Smooth muscle cell (in vitro differentiated cells): ENCODE results near the gene NEK8. TPM values are rescaled to one million over a fixed set of nuclear protein-coding genes. Genes with fewer than 3 reads are reported as not detected.
A peak's percentile ranks its signal among the peaks of the same experiment; 100 is the strongest.
"Not testable (repeated sequence)": the region's sequence is repeated elsewhere in the genome, so short reads cannot be mapped to it uniquely, and the experiment has no call there.

Experiments
- DNase-seq: peaks from one replicate; lab custom pipeline; 2025; ENCODE audit not compliant: unreplicated experiment; lab: John Stamatoyannopoulos, UW
- H2AFZ ChIP-seq: fragments of 200-600 bp; sonication (generic); 2 replicates; pipeline ENCODE4 v1.6.0; 2016; ENCODE audit warnings: antibody characterized with exemption, low read depth, mild to moderate bottlenecking
- H3F3A ChIP-seq: fragments of 200-600 bp; sonication (generic); 2 replicates; pipeline ENCODE4 v1.6.0; 2017; ENCODE audit warnings: antibody characterized with exemption, low read depth
- H3K27ac ChIP-seq: fragments of 200-600 bp; sonication (generic); 2 replicates; pipeline ENCODE4 v1.5.1; 2016; ENCODE audit warnings: low read depth, mild to moderate bottlenecking
- H3K27me3 ChIP-seq: fragments of 200-600 bp; sonication (generic); 2 replicates; pipeline ENCODE4 v1.6.1; 2016; ENCODE audit warnings: low read depth, mild to moderate bottlenecking
- H3K36me3 ChIP-seq: fragments of 200-600 bp; sonication (generic); 2 replicates; pipeline ENCODE4 v1.5.1; 2016; ENCODE audit warnings: low read depth
- H3K4me1 ChIP-seq: fragments of 200-600 bp; sonication (generic); 2 replicates; pipeline ENCODE4 v1.5.1; 2016; ENCODE audit warnings: low read depth
- H3K4me2 ChIP-seq: fragments of 200-600 bp; sonication (generic); 2 replicates; pipeline ENCODE4 v1.6.0; 2016; ENCODE audit warnings: mild to moderate bottlenecking
- H3K4me3 ChIP-seq: fragments of 200-600 bp; sonication (generic); 2 replicates; pipeline ENCODE4 v1.5.1; 2016; ENCODE audit warnings: mild to moderate bottlenecking
- H3K79me2 ChIP-seq: fragments of 200-600 bp; sonication (generic); 2 replicates; pipeline ENCODE4 v1.6.0; 2016; ENCODE audit warnings: low read depth, mild to moderate bottlenecking
- H3K9ac ChIP-seq: fragments of 200-600 bp; sonication (generic); 2 replicates; pipeline ENCODE4 v1.6.0; 2016; ENCODE audit warnings: low read depth
- H3K9me3 ChIP-seq: fragments of 200-600 bp; sonication (generic); replicated peaks from 2 replicates; pipeline ENCODE4 v1.5.1; 2016; ENCODE audit warnings: low read depth
- H4K20me1 ChIP-seq: fragments of 200-600 bp; sonication (generic); 2 replicates; pipeline ENCODE4 v1.6.0; 2016; ENCODE audit warnings: low read depth
- WGBS: methylation state at CpG from one replicate; pipeline ENCODE4 v1.1.7; 2016; ENCODE audit warnings: low lambda C conversion rate; 5-methylcytosine and 5-hydroxymethylcytosine counted together
- polyA plus RNA-seq: library from polyadenylated mRNA; unstranded; fragments of >200 nt; fragmentation: Nextera tagmentation; extraction: Ambion mirVana; gene quantifications from 2 replicates; pipeline ENCODE4 v1.2.1, GENCODE V29; 2016
- total RNA-seq: library from RNA; depleted of rRNA; stranded (reverse); fragments of >200 nt; gene quantifications from 2 replicates; pipeline ENCODE4 v1.2.3, GENCODE V29; 2014
- TF ChIP-seq, protein P1 (sequence below): fragments of 200-600 bp; sonication (generic); IDR thresholded peaks from 2 replicates; pipeline ENCODE4 v1.5.1; 2017; ENCODE audit warnings: borderline replicate concordance, mild to moderate bottlenecking, antibody characterized with exemption; ENCODE audit not compliant: insufficient read depth, poor library complexity, severe bottlenecking

Gene NEK8
- total and polyA plus RNA-seq, 2 experiments from 2014 or later: 2.8 to 4.6 TPM

GRCh38 chr17:28719021-28719433 is 9.6 kb upstream of the NEK8 start:
- H4K20me1 ChIP-seq: peaks cover 64% of the 10 kb centered on the region
- no peaks in the 10 kb centered on the region for H3K9me3 ChIP-seq
- H3K9ac ChIP-seq: peak overlapping the region; percentile 85
- peak overlapping the region; percentile 98 for H3K4me2 ChIP-seq
- H3K4me3 ChIP-seq: peak overlapping the region; percentile 79
- H3K4me1 ChIP-seq: peaks cover 35% of the 10 kb centered on the region
- H2AFZ ChIP-seq: no peak overlapping the region
- H3K79me2 ChIP-seq: peaks cover 53% of the 10 kb centered on the region
- H3K27ac ChIP-seq: peak overlapping the region; percentile 98
- TF ChIP-seq, protein P1, sequence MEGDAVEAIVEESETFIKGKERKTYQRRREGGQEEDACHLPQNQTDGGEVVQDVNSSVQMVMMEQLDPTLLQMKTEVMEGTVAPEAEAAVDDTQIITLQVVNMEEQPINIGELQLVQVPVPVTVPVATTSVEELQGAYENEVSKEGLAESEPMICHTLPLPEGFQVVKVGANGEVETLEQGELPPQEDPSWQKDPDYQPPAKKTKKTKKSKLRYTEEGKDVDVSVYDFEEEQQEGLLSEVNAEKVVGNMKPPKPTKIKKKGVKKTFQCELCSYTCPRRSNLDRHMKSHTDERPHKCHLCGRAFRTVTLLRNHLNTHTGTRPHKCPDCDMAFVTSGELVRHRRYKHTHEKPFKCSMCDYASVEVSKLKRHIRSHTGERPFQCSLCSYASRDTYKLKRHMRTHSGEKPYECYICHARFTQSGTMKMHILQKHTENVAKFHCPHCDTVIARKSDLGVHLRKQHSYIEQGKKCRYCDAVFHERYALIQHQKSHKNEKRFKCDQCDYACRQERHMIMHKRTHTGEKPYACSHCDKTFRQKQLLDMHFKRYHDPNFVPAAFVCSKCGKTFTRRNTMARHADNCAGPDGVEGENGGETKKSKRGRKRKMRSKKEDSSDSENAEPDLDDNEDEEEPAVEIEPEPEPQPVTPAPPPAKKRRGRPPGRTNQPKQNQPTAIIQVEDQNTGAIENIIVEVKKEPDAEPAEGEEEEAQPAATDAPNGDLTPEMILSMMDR: no peak
- H3K27me3 ChIP-seq: no peaks in the 10 kb centered on the region
- WGBS: 14% methylated on average over 18 of the region's 18 CpGs
- H3F3A ChIP-seq: peaks cover 39% of the 10 kb centered on the region
- no peak for DNase-seq
- no peaks in the 10 kb centered on the region for H3K36me3 ChIP-seq

DNA sequence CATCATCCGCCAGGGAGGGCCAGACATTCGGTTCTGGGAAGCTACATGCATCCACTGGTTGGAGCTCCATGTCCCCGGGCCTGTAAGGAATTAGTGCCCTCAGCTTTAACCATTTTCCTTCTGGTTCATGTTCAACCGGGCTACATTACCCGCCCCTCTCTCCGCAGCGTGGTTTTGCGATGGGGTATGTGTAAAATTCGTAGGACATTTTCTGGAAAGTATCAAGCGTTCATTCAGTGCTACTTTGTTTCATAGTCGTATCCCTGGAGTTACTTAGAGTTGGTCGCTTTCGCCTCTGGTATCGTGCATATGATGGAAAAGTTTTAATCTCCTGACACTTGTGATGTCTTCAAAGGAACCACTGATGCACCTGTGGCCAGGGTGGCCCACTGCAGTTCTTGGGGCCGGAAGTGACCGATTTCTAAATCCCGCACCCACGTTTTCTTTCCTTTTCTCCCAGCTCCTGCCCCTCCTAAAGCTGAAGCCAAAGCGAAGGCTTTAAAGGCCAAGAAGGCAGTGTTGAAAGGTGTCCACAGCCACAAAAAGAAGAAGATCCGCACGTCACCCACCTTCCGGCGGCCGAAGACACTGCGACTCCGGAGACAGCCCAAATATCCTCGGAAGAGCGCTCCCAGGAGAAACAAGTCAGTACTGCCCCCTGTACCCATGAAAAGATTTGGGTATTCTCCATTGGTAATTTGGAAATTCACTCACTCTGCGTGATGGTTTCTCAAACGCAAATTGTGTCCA is 8.2 kb upstream of the NEK8 start:
- H3K4me1 ChIP-seq: peaks cover 42% of the 10 kb centered on the region
- peaks cover 34% of the 10 kb centered on the region for H3F3A ChIP-seq
- peaks cover 53% of the 10 kb centered on the region for H3K79me2 ChIP-seq
- no peak for DNase-seq
- no peaks in the 10 kb centered on the region for H3K36me3 ChIP-seq
- H3K27me3 ChIP-seq: no peaks in the 10 kb centered on the region
- no peak overlapping the region for H2AFZ ChIP-seq
- peaks cover 63% of the 10 kb centered on the region for H4K20me1 ChIP-seq
- TF ChIP-seq, protein P1: no peak
- peak overlapping the region; percentile 98 for H3K27ac ChIP-seq
- peak overlapping the region; percentile 85 for H3K9ac ChIP-seq
- H3K4me3 ChIP-seq: peak overlapping the region; percentile 79
- 1% methylated on average over 30 of the region's 30 CpGs for WGBS
- peak overlapping the region; percentile 94 for H3K4me2 ChIP-seq
- H3K9me3 ChIP-seq: no peaks in the 10 kb centered on the region

DNA sequence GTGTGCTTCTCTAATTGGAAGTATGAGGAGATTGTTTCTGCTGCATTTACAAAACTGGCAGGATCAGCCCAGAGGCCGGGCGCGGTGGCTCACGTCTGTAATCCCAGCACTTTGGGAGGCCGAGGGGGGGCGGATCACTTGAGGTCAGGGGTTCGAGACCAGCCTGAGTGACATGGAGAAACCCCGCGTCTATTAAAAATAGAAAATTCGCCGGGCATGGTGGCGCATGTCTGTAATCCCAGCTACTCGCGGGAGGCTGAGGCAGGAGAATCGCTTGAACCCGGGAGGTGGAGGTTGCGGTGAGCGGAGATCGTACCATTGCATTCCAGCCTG is 7.6 kb upstream of the NEK8 start:
- Histone ChIP-seq H3K4me3 (peak overlapping the region; percentile 79), H4K20me1 (peaks cover 58% of the 10 kb centered on the region), H3K27ac (peak overlapping the region; percentile 98), H3K4me1 (peaks cover 41% of the 10 kb centered on the region), H3F3A (peaks cover 33% of the 10 kb centered on the region), H3K79me2 (peaks cover 47% of the 10 kb centered on the region), H3K4me2 (peak overlapping the region; percentile 94), H3K9ac (peak overlapping the region; percentile 85)
- not testable (repeated sequence) for H3K9me3 ChIP-seq, H2AFZ ChIP-seq, H3K36me3 ChIP-seq, DNase-seq, H3K27me3 ChIP-seq
- 16% methylated on average over 19 of the region's 19 CpGs for WGBS

GRCh38 chr17:28722417-28723158 is 6.0 kb upstream of the NEK8 start:
- Histone ChIP-seq H3K79me2 (peaks cover 32% of the 10 kb centered on the region), H3K4me2 (no peak overlapping the region), H4K20me1 (peaks cover 47% of the 10 kb centered on the region), H3K27me3 (no peaks in the 10 kb centered on the region), H3K4me1 (peaks cover 34% of the 10 kb centered on the region), H3K27ac (peak overlapping the region; percentile 98), H3F3A (peaks cover 37% of the 10 kb centered on the region), H2AFZ (no peak overlapping the region), H3K9me3 (no peaks in the 10 kb centered on the region), H3K4me3 (no peak overlapping the region), H3K36me3 (no peaks in the 10 kb centered on the region), H3K9ac (no peak overlapping the region)
- TF ChIP-seq, protein P1: no peak
- no peak for DNase-seq
- 81% methylated on average over 7 of the region's 7 CpGs for WGBS
